ENCODE data around the gene OSBPL6. TPM values are rescaled to one million over a fixed set of nuclear protein-coding genes. Genes with fewer than 3 reads are reported as not detected.
"Not testable (repeated sequence)": the region's sequence is repeated elsewhere in the genome, so short reads cannot be mapped to it uniquely, and the experiment has no call there.

OSBPL6 gene
- total RNA-seq, 6 donors from 2014 or later: 2.0 to 35.4 (median 5.1) TPM

- peaks cover 9 to 24% (median 13%) of the 10 kb centered on the region in 4 donors for H3K4me1 ChIP-seq
- H3K9me3 ChIP-seq: no peaks in the 10 kb centered on the region
- DNase-seq (peak; percentile 37 to 88), ATAC-seq (ENCODE audit: low FRiP score in 2 of 2) (peak; percentile 51 to 54)
- peaks cover 0 to 7% (median 2%) of the 10 kb centered on the region in 4 donors for H3K27me3 ChIP-seq
- peak overlapping the region; percentile 74 to 90 (median 88) for H3K27ac ChIP-seq
- H3K4me3 ChIP-seq: peak overlapping the region; percentile 72 to 95 (median 76)
- H3K36me3 ChIP-seq: no peaks in the 10 kb centered on the region
- WGBS, 2 donors: 0% methylated on average over 29 of the region's 83 CpGs; no CpG with 5 or more reads in 1 of the 2 donors
- TF ChIP-seq POLR2AphosphoS5 (IDR thresholded peaks at IDR 0.05) (no peak), POLR2A (IDR thresholded peaks at IDR 0.05) (peak in 1 of 4 donors; percentile 52), EP300 (IDR thresholded peaks at IDR 0.05) (no peak)
- TF ChIP-seq, protein P1, sequence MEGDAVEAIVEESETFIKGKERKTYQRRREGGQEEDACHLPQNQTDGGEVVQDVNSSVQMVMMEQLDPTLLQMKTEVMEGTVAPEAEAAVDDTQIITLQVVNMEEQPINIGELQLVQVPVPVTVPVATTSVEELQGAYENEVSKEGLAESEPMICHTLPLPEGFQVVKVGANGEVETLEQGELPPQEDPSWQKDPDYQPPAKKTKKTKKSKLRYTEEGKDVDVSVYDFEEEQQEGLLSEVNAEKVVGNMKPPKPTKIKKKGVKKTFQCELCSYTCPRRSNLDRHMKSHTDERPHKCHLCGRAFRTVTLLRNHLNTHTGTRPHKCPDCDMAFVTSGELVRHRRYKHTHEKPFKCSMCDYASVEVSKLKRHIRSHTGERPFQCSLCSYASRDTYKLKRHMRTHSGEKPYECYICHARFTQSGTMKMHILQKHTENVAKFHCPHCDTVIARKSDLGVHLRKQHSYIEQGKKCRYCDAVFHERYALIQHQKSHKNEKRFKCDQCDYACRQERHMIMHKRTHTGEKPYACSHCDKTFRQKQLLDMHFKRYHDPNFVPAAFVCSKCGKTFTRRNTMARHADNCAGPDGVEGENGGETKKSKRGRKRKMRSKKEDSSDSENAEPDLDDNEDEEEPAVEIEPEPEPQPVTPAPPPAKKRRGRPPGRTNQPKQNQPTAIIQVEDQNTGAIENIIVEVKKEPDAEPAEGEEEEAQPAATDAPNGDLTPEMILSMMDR (IDR thresholded peaks at IDR 0.05): peak in 2 of 6 experiments; percentile 2 to 10
Measured at GRCh38 chr2:178194600-178195389, 483 bp downstream of the OSBPL6 start.

DNA sequence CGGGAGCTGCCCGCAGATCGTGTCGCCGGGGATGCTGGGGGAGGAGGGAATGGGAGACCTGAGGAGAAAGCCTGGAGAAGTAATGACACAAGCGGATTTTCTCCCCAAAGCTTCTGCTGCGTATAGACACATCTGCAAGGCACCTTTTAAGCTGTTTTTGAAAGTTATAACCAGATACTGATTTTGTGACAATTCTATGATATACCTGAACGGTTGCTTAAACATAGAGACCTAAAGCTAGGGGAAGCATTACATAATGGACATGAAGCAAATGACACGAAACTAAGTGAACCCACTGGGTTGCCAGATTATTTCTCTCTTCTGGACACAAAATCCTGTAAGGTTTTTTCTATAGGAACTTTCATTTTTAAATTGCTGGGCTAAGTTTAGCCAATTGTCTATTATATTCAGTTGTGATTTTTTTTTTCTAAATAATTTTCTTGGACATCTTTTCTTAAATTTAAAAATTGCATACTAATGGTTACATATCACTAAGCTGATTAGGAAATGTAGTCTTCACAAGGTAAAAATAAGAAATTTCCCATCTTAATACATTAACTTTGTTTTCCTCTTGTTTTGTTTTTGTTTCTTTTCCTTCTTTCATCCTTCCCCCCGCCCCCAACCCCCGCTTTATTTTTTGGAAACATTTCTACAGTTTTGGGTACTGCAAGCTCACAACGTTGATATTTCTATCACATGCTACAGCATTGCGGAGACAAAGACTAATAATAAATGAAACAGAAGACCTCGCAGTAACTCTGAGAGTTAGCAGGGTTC, 1.3 kb downstream of the OSBPL6 start:
- 25 to 26% methylated on average over 13 to 14 of the region's 14 CpGs for WGBS, 2 donors
- H3K9me3 ChIP-seq: no peaks in the 10 kb centered on the region
- H3K4me3 ChIP-seq: peak overlapping the region; percentile 72 to 95 (median 76)
- no peak for DNase-seq
- TF ChIP-seq EP300 (IDR thresholded peaks at IDR 0.05) (no peak), POLR2AphosphoS5 (IDR thresholded peaks at IDR 0.05) (no peak), POLR2A (IDR thresholded peaks at IDR 0.05) (no peak)
- TF ChIP-seq, protein P1 (IDR thresholded peaks at IDR 0.05): no peak
- ATAC-seq (ENCODE audit: low FRiP score in 2 of 2): no peak
- H3K27me3 ChIP-seq: peaks cover 0 to 7% (median 2%) of the 10 kb centered on the region in 4 donors
- H3K27ac ChIP-seq: peak overlapping the region; percentile 74 to 90 (median 88)
- peaks cover 9 to 24% (median 13%) of the 10 kb centered on the region in 4 donors for H3K4me1 ChIP-seq
- no peaks in the 10 kb centered on the region for H3K36me3 ChIP-seq

DNA sequence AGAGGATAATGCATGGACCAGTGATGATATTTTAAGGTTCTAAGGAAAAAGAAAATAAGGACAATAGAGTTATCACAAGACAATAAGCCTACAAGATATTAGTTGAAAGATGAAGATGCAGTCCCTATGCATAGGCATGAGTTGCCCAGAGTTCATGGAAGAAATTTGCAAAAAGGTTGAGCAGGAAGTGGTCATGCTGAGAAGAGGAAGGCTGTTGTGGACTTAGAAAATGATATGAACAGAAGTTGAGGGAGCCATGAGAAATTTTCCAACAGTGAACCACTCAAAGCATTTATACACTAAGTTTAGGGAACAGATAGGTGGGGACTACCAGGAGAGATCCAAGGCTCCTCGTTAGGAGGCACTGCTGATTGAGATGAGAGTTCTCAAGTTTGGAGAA, 3.5 kb downstream of the OSBPL6 start:
- Histone ChIP-seq H3K9me3 (no peaks in the 10 kb centered on the region), H3K27me3 (peaks cover 0 to 7% (median 2%) of the 10 kb centered on the region in 4 donors), H3K27ac (no peak overlapping the region), H3K36me3 (no peaks in the 10 kb centered on the region), H3K4me3 (no peak overlapping the region), H3K4me1 (peaks cover 9 to 24% (median 13%) of the 10 kb centered on the region in 4 donors)
- TF ChIP-seq, protein P1 (IDR thresholded peaks at IDR 0.05): no peak
- TF ChIP-seq POLR2A (IDR thresholded peaks at IDR 0.05) (no peak), POLR2AphosphoS5 (IDR thresholded peaks at IDR 0.05) (no peak), EP300 (IDR thresholded peaks at IDR 0.05) (no peak)
- WGBS, 2 donors: 80 to 89% methylated on average over 1 of the region's 1 CpG
- DNase-seq (no peak), ATAC-seq (ENCODE audit: low FRiP score in 2 of 2) (no peak)

GRCh38 chr2:178198441-178198840, 4.1 kb downstream of the OSBPL6 start:
- not testable (repeated sequence) for H3K36me3 ChIP-seq; H3K9me3 ChIP-seq; H3K27ac ChIP-seq; H3K4me3 ChIP-seq; H3K27me3 ChIP-seq; DNase-seq; ATAC-seq (ENCODE audit: low FRiP score in 2 of 2)
- WGBS, 2 donors: 94 to 98% methylated on average over 4 of the region's 4 CpGs
- H3K4me1 ChIP-seq: peaks cover 7 to 19% (median 10%) of the 10 kb centered on the region in 4 donors

GRCh38 chr2:178199334-178199733, 5.0 kb downstream of the OSBPL6 start:
- no peak for TF ChIP-seq EP300 (IDR thresholded peaks at IDR 0.05)
- TF ChIP-seq, protein P1 (IDR thresholded peaks at IDR 0.05): no peak
- TF ChIP-seq POLR2A (IDR thresholded peaks at IDR 0.05): no peak
- no peak for TF ChIP-seq POLR2AphosphoS5 (IDR thresholded peaks at IDR 0.05)
- H3K27me3 ChIP-seq: peaks cover 0 to 7% (median 0%) of the 10 kb centered on the region in 4 donors

More at GRCh38 chr2:178199334-178199733, 5.0 kb downstream of the OSBPL6 start:
- H3K27ac ChIP-seq: no peak overlapping the region
- DNase-seq (no peak), ATAC-seq (ENCODE audit: low FRiP score in 2 of 2) (no peak)
- no peaks in the 10 kb centered on the region for H3K36me3 ChIP-seq
- H3K9me3 ChIP-seq: no peaks in the 10 kb centered on the region
- 96 to 100% methylated on average over 1 of the region's 1 CpG for whole genome bisulfite sequencing, 2 donors
- no peak overlapping the region for H3K4me3 ChIP-seq
- peaks cover 4 to 13% (median 7%) of the 10 kb centered on the region in 4 donors for H3K4me1 ChIP-seq
